ENCODE results near the gene HOXD8. TPM values are rescaled to one million over a fixed set of nuclear protein-coding genes. Genes with fewer than 3 reads are reported as not detected.

HOXD8 gene
- total RNA-seq, 2 experiments from 2014 or later, result not detected

GRCh38 chr2:176174824-176175708 is 45.6 kb downstream of the HOXD8 start:
- peaks cover 7% of the 10 kb centered on the region for H3K4me1 Mint-ChIP-seq
- H3K36me3 Mint-ChIP-seq, result no peaks in the 10 kb centered on the region
- ATAC-seq (no peak), DNase-seq (no peak)
- H3K9me3 Mint-ChIP-seq (ENCODE audit: low read depth), result no peaks in the 10 kb centered on the region
- CTCF ChIA-PET, result interaction anchor here (0.6 kb wide), 1 partner anchor 277 kb away, joined by 4 read pairs; no protein-coding TSS in a partner anchor
- H3K27ac Mint-ChIP-seq, result no peak overlapping the region
- no peak overlapping the region for H3K4me3 Mint-ChIP-seq
- peaks cover 95% of the 10 kb centered on the region for H3K27me3 Mint-ChIP-seq

GRCh38 chr2:176175709-176176607 is 46.5 kb downstream of the HOXD8 start:
- H3K36me3 Mint-ChIP-seq, result no peaks in the 10 kb centered on the region
- peaks cover 7% of the 10 kb centered on the region for H3K4me1 Mint-ChIP-seq
- CTCF ChIA-PET, result no interaction called here
- H3K27ac Mint-ChIP-seq, result no peak overlapping the region
- DNase-seq, result no peak
- ATAC-seq, result no peak
- peaks cover 96% of the 10 kb centered on the region for H3K27me3 Mint-ChIP-seq
- H3K4me3 Mint-ChIP-seq, result no peak overlapping the region
- no peaks in the 10 kb centered on the region for H3K9me3 Mint-ChIP-seq (ENCODE audit: low read depth)

- H3K4me3 Mint-ChIP-seq, result no peak overlapping the region
- CTCF ChIA-PET, result no interaction called here
Observed at GRCh38 chr2:176177580-176178037, 48.1 kb downstream of the HOXD8 start.

GRCh38 chr2:176178038-176178756 is 48.7 kb downstream of the HOXD8 start:
- CTCF ChIA-PET, result interaction anchor here (1.5 kb wide), 1 partner anchor 52 kb away, joined by 3 read pairs; no protein-coding TSS in a partner anchor
- H3K9me3 Mint-ChIP-seq (ENCODE audit: low read depth), result no peaks in the 10 kb centered on the region
- peak; percentile 49 for ATAC-seq
- peak overlapping the region; percentile 31 for H3K4me3 Mint-ChIP-seq
- peaks cover 7% of the 10 kb centered on the region for H3K4me1 Mint-ChIP-seq
- no peak overlapping the region for H3K27ac Mint-ChIP-seq
- no peaks in the 10 kb centered on the region for H3K36me3 Mint-ChIP-seq
- peaks cover 92% of the 10 kb centered on the region for H3K27me3 Mint-ChIP-seq
- DNase-seq, result no peak

More at GRCh38 chr2:176177580-176178037, 48.1 kb downstream of the HOXD8 start:
- Mint-ChIP-seq H3K9me3 (ENCODE audit: low read depth) (no peaks in the 10 kb centered on the region), H3K36me3 (no peaks in the 10 kb centered on the region), H3K27ac (no peak overlapping the region), H3K4me1 (peaks cover 7% of the 10 kb centered on the region), H3K27me3 (peaks cover 92% of the 10 kb centered on the region)
- ATAC-seq, result no peak
- no peak for DNase-seq

GRCh38 chr2:176178757-176179295 is 49.3 kb downstream of the HOXD8 start:
- no peak for DNase-seq
- Mint-ChIP-seq H3K9me3 (ENCODE audit: low read depth) (no peaks in the 10 kb centered on the region), H3K4me1 (peaks cover 6% of the 10 kb centered on the region), H3K27ac (no peak overlapping the region), H3K27me3 (peaks cover 91% of the 10 kb centered on the region), H3K36me3 (no peaks in the 10 kb centered on the region), H3K4me3 (no peak overlapping the region)
- no peak for ATAC-seq
- CTCF ChIA-PET, result interaction anchor here (1.5 kb wide), 1 partner anchor 52 kb away, joined by 3 read pairs; no protein-coding TSS in a partner anchor

- H3K4me3 Mint-ChIP-seq, result no peak overlapping the region
- no peaks in the 10 kb centered on the region for H3K36me3 Mint-ChIP-seq
- CTCF ChIA-PET, result no interaction called here
Observed at GRCh38 chr2:176181551-176181950, 52.0 kb downstream of the HOXD8 start.

More at GRCh38 chr2:176181551-176181950, 52.0 kb downstream of the HOXD8 start:
- peaks cover 85% of the 10 kb centered on the region for H3K27me3 Mint-ChIP-seq
- no peak for DNase-seq
- H3K27ac Mint-ChIP-seq, result no peak overlapping the region
- H3K9me3 Mint-ChIP-seq (ENCODE audit: low read depth), result no peaks in the 10 kb centered on the region
- no peak for ATAC-seq
- H3K4me1 Mint-ChIP-seq, result peaks cover 5% of the 10 kb centered on the region

Small RNAs within 50 kb of the gene (microRNA-seq; reads per million reads assigned to microRNA genes)
- not detected for gene MIR10B

Other genes starting within 250 kb of the HOXD8 start
- gene LNPK, start 127.4 kb upstream of the HOXD8 start, total RNA-seq, result 10 to 100 TPM; 34.1 to 38.2 TPM
- not detected for gene EVX2, start 45.7 kb upstream of the HOXD8 start, total RNA-seq
- not detected for gene HOXD13, start 37.0 kb upstream of the HOXD8 start, total RNA-seq
- not detected for gene HOXD12, start 29.9 kb upstream of the HOXD8 start, total RNA-seq
- not detected for gene HOXD11, start 22.4 kb upstream of the HOXD8 start, total RNA-seq
- not detected for gene HOXD10, start 12.9 kb upstream of the HOXD8 start, total RNA-seq
- gene HOXD9, start 7.0 kb upstream of the HOXD8 start, total RNA-seq, result not detected
- not detected for gene HOXD4, start 21.8 kb downstream of the HOXD8 start, total RNA-seq
- not detected for gene HOXD3, start 27.6 kb downstream of the HOXD8 start, total RNA-seq
- gene HOXD1, start 59.0 kb downstream of the HOXD8 start, total RNA-seq, result not detected
- 10 to 100 TPM; 12.2 to 14.8 TPM for gene MTX2, start 139.7 kb downstream of the HOXD8 start, total RNA-seq